ENCODE measurements around the gene NAA80.

Gene NAA80

DNA sequence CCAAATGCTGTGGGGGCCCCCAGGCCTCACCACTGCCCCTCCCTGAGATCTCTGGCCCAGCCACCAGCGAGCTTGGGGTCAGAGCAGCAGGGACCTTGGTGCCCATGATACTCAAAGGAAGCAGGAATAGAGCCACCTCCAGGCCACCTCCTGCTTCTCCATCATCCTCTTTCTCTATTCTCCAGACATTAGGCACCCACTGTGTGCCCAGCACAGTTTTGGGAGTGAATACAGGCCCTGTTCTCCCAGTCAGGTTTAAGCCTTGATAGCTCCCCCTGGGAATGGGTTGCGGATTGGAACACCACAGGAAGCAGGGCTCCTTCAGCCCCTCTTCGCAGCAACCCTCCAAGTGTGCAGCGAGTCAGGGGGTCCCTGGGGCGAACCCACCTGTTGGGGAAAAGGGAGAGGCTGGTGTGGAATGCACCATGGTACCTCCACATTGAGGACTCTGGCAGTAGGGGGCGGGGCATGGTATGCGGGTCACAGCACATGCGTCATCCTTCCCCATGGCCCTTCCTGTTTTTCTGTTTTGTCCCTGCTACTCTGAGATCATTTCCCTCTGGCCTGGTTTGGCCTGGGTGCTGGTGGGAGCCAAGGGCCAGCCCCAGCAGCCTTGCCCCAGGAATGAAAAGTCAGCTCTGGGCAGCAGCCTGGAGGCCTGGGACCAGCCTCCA, 44.5 kb downstream of the NAA80 start:
- TF ChIP-seq, protein P1, sequence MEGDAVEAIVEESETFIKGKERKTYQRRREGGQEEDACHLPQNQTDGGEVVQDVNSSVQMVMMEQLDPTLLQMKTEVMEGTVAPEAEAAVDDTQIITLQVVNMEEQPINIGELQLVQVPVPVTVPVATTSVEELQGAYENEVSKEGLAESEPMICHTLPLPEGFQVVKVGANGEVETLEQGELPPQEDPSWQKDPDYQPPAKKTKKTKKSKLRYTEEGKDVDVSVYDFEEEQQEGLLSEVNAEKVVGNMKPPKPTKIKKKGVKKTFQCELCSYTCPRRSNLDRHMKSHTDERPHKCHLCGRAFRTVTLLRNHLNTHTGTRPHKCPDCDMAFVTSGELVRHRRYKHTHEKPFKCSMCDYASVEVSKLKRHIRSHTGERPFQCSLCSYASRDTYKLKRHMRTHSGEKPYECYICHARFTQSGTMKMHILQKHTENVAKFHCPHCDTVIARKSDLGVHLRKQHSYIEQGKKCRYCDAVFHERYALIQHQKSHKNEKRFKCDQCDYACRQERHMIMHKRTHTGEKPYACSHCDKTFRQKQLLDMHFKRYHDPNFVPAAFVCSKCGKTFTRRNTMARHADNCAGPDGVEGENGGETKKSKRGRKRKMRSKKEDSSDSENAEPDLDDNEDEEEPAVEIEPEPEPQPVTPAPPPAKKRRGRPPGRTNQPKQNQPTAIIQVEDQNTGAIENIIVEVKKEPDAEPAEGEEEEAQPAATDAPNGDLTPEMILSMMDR (IDR thresholded peaks at IDR 0.05): no peak

DNA sequence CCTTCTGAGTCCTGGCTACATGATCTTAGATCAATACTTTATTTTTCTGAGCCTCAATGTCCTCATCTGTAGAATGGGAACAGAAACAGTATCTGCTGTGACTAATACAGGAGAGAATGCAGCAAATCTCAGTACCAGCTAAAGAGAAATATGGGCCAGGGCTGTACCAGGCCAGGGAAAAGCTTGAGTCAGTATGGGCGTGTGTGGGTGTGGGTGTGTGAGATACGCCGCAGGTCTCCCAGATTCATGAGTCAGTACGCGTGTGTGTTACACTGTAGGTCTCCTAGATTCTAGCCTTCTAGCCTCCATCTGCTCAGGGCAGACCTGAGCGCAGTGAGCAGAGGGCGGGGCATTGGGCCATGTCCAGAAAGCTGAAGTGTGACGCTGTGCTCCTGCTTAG, 48.0 kb downstream of the NAA80 start:
- TF ChIP-seq, protein P1 (IDR thresholded peaks at IDR 0.05): no peak

DNA sequence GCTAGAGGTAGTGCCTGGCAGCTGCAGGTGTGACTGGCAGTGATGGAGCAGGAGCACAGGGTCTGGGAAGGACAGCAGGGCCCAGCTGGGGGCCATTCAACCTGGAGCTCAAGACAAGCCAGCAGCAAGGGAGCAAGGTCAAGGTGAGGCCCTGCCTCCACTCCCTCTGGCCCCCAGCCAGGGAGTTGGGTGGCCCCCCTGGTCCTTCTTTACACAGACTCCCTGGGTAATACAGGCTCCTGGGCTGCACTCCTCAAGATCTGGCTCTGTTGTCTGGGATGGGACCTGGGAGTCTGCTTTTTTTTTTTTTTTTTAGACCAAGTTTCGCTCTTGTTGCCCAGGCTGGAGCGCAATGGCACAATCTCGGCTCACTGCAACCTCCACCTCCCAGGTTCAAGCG, 48.7 kb downstream of the NAA80 start:
- TF ChIP-seq, protein P1 (IDR thresholded peaks at IDR 0.05): no peak

DNA sequence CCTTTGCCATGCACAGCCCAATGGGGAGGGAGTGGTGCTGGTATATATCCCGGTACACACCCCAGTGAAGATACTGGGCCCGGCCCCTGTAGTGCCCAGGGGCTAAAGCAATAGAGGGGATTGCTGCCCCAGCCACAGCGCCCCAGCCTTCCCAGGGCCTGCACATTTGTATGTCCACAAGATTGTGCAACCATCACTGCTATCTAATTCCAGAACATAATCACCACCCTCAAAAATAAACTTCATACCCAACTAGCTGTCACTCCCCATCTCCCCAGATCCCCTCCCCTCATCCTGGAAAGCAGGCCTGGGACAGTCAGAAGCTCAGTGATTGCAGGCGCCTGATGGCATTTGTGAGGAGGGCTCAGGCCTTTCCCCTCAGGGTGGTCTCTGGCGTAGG, 49.7 kb downstream of the NAA80 start:
- TF ChIP-seq, protein P1 (IDR thresholded peaks at IDR 0.05): no peak

DNA sequence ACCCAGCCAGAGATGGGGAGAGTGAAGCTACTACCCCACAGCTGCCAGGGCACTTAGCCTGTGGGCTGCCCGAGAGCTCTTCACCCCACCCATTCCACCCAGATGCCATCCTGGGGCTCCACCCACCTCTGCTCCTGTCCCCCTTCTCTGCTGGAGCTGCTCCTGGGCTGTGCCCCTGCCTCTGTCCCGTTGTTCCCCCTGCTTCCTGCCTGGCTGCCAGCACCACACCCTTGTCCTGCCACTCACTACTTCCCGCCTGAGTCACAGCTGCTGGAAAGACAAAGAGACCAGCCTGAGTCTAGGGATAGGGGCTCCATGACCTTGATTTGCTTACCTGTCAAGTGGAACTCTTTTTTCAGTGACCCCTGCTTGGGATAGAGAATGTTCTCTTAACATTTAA, 50.8 kb downstream of the NAA80 start:
- TF ChIP-seq, protein P1 (IDR thresholded peaks at IDR 0.05): no peak

DNA sequence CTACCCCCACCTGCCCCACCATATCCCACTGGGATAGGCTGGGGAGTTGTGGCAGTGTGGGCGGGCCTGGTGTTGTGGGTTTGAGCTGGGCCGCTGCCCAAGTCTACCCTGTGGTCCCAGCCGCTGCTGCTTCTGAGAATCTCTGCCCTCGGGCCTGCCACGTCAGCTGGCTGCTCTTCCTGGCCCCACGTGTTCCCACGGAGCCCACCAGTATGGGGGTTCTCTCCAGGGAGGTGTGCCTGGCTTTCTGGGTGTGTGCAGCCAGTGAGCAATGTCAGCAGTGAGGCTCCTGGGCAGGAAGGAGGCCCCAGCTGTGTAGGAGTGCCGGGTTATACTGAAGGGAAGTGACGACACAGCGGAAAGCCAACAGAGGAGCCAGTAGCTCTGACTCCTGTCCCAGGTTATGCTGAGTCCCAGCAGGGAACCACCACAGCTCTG, 52.7 kb downstream of the NAA80 start:
- TF ChIP-seq, protein P1 (IDR thresholded peaks at IDR 0.05): peak; percentile 66
